ENCODE measurements around the gene ANKRD11. TPM values are rescaled to one million over a fixed set of nuclear protein-coding genes. Genes with fewer than 3 reads are reported as not detected.

The ANKRD11 gene
- total and polyA plus RNA-seq, 2 donors (not counting 3 experiments of a cell fraction or from before 2014, with no cell fraction given) = 55.8 to 191 TPM

DNA sequence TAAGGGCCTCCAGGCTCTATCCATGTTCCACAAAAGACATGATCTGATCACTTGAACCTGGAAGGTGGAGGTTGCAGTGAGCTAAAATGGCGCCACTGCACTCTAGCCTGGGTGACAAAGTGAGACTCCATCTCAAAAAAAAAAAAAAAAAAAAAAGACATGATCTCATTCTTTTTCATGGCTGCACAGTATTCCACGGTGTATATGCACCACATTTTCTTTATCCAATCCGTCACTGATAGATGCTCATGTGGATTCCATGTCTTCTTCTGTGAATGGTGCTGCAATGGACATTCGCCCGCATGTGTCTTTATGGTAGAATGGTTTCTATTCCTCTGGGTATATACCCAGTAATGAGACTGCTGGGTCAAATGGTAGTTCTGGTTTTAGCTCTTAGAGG is 124.4 kb downstream of the ANKRD11 start:
- Histone ChIP-seq H3K4me1 (ENCODE audit: control insufficient read depth, extremely low read depth, insufficient read depth, low read length) (peaks cover 39% of the 10 kb centered on the region), H3K27ac (ENCODE audit: insufficient read depth, low read depth, low read length) (no peak overlapping the region), H3K9me1 (replicated peaks; ENCODE audit: control insufficient read depth, extremely low read depth, insufficient read depth, low read length) (no peaks in the 10 kb centered on the region), H3K4me3 (replicated peaks in 1 of 3; ENCODE audit: insufficient read depth in 1 of 3, low read depth in 1 of 3, low read length in 3 of 3) (no peak overlapping the region), H3K4me2 (ENCODE audit: insufficient read depth, low read length) (no peak overlapping the region), H4K20me1 (replicated peaks; ENCODE audit: control insufficient read depth, extremely low read depth, insufficient read depth, low read length) (peaks cover 8% of the 10 kb centered on the region), H3K9me3 (replicated peaks; ENCODE audit: control insufficient read depth, insufficient read depth, low read length) (no peaks in the 10 kb centered on the region), H3K36me3 (ENCODE audit: control insufficient read depth in 2 of 2, extremely low read depth in 1 of 2, insufficient read depth in 2 of 2, low read length in 2 of 2) (no peaks in the 10 kb centered on the region), H3K9ac (replicated peaks; ENCODE audit: extremely low read depth, insufficient read depth, low read length) (no peak overlapping the region), H3K79me2 (ENCODE audit: control insufficient read depth, insufficient read depth, low read length) (peaks cover 98% of the 10 kb centered on the region), H3K27me3 (ENCODE audit: control insufficient read depth in 2 of 2, insufficient read depth in 2 of 2, low read length in 2 of 2) (no peaks in the 10 kb centered on the region), H2AFZ (ENCODE audit: low read depth, low read length) (no peak overlapping the region)
- DNase-seq (ENCODE audit: low read depth, low spot score) = no peak
- ChIA-PET POLR2A (no interaction called here), CTCF (no interaction called here)
- dilution Hi-C loops (cut with MboI; ENCODE audit: extremely low pct_ligation_motif_present, low sequenced_read_pairs) = no loop called here
- BruUV-seq (replicated peaks) = no TSS peak
- intact Hi-C loops (cut with micrococcal nuclease) = no loop called here
- TF ChIP-seq, protein P1, sequence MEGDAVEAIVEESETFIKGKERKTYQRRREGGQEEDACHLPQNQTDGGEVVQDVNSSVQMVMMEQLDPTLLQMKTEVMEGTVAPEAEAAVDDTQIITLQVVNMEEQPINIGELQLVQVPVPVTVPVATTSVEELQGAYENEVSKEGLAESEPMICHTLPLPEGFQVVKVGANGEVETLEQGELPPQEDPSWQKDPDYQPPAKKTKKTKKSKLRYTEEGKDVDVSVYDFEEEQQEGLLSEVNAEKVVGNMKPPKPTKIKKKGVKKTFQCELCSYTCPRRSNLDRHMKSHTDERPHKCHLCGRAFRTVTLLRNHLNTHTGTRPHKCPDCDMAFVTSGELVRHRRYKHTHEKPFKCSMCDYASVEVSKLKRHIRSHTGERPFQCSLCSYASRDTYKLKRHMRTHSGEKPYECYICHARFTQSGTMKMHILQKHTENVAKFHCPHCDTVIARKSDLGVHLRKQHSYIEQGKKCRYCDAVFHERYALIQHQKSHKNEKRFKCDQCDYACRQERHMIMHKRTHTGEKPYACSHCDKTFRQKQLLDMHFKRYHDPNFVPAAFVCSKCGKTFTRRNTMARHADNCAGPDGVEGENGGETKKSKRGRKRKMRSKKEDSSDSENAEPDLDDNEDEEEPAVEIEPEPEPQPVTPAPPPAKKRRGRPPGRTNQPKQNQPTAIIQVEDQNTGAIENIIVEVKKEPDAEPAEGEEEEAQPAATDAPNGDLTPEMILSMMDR (IDR thresholded peaks at IDR 0.05; ENCODE audit: extremely low read depth in 1 of 2, insufficient read depth in 1 of 2, low read depth in 1 of 2, low read length in 2 of 2) = no peak
- TF ChIP-seq MYC (IDR thresholded peaks at IDR 0.05; ENCODE audit: low read depth, low read length) (no peak), POLR2AphosphoS5 (IDR thresholded peaks at IDR 0.05; ENCODE audit: insufficient read depth, low read depth, low read length) (no peak), JUN (IDR thresholded peaks at IDR 0.05; ENCODE audit: borderline replicate concordance, insufficient read depth, insufficient read length, low read depth) (no peak), EZH2 (IDR thresholded peaks at IDR 0.05; ENCODE audit: borderline replicate concordance, low read depth, low read length, severe bottlenecking) (no peak), POLR2A (IDR thresholded peaks at IDR 0.05; ENCODE audit: low read depth, low read length) (no peak), FOS (IDR thresholded peaks at IDR 0.05; ENCODE audit: borderline replicate concordance, insufficient read depth, low read length) (no peak), GATA2 (IDR thresholded peaks at IDR 0.05; ENCODE audit: insufficient read depth, insufficient read length, low read depth, low read length) (no peak)
- TF ChIP-seq, protein P2, sequence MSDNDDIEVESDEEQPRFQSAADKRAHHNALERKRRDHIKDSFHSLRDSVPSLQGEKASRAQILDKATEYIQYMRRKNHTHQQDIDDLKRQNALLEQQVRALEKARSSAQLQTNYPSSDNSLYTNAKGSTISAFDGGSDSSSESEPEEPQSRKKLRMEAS (IDR thresholded peaks at IDR 0.05; ENCODE audit: insufficient read depth, insufficient read length) = no peak
- FAIRE-seq = no peak
